OCI-LY7 (cell line): Measurements from ENCODE around the gene BLM.

Source experiments
- CTCF ChIP-seq: fragments of 200-600 bp; sonication (generic); conservative IDR thresholded peaks from 2 replicates; pipeline ENCODE4 v1.5.1; 2014; ENCODE audit warnings: mild to moderate bottlenecking, antibody characterized with exemption, low read length, moderate library complexity, mixed read lengths
- EZH2phosphoT487 ChIP-seq: fragments of 200-600 bp; sonication (generic); IDR thresholded peaks from 2 replicates; pipeline ENCODE4 v1.6.1; 2018; ENCODE audit warnings: low read depth, borderline replicate concordance, mild to moderate bottlenecking, mixed run types, antibody characterized with exemption, low read length, moderate library complexity, mixed read lengths

GRCh38 chr15:90774731-90775514 is 57.8 kb downstream of the BLM start:
- TF ChIP-seq CTCF (no peak), EZH2phosphoT487 (no peak)
